ENCODE data around the gene FAM229A.

Gene FAM229A

DNA sequence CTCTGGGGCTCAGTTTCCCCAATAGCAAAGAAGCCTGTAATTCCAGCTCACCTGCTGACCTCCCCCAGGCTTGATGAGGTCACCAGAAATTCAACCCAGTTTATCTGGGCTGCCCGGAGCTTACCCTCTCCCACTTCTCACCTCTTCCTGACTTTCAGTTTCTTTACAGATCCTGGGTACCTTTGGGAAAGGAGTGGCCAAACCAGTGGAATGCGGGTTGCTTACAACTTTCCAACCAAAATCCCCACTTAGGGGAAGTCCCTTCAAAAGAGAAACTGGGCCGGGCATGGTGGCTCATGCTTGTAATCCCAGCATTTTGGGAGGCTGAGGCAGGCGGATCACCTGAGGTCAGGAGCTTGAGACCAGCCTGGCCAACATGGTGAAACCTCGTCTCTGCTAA, 20.3 kb downstream of the FAM229A start:
- no peak for TF ChIP-seq TAF1 (IDR thresholded peaks at IDR 0.05; ENCODE audit: borderline replicate concordance, low read depth, low read length)
- no peak for TF ChIP-seq POLR2A (IDR thresholded peaks at IDR 0.05; ENCODE audit: low read depth, low read length)
- no peak for TF ChIP-seq POLR2AphosphoS5 (IDR thresholded peaks at IDR 0.05; ENCODE audit: low read depth, low read length)
- FAIRE-seq (no peak), DNase-seq (ENCODE audit: insufficient read length) (no peak)

DNA sequence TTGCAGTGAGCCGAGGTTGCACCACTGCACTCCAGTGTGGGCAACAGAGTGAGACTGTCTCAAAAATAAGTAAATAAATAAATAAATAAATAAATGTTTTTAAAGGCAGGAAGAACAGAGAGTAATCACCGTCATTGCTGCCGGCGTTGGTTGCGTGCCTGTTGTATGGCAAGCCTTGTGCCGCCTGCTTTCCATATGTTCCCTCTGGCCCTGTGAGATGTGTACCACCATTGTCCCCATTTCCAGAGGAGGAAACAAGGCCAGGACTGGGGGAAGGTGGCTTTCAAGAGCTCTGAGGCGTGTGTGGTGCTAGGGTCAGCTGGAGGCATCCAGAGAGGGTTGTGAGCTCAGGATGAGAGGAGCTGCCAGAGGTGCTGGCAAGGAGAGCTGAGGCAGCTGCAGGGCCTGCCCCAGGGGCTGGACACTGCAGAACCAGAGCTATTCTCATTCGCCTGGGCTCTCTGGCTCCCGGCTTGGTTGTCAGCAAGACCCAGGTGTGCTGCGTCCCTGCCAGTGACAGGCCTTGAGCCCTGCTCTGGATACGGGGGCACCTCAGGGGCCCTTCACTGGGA, 21.0 kb downstream of the FAM229A start:
- no peak for TF ChIP-seq TAF1 (IDR thresholded peaks at IDR 0.05; ENCODE audit: borderline replicate concordance, low read depth, low read length)
- TF ChIP-seq POLR2A (IDR thresholded peaks at IDR 0.05; ENCODE audit: low read depth, low read length): no peak
- TF ChIP-seq POLR2AphosphoS5 (IDR thresholded peaks at IDR 0.05; ENCODE audit: low read depth, low read length): no peak
- DNase-seq (ENCODE audit: insufficient read length): no peak
- no peak for FAIRE-seq

DNA sequence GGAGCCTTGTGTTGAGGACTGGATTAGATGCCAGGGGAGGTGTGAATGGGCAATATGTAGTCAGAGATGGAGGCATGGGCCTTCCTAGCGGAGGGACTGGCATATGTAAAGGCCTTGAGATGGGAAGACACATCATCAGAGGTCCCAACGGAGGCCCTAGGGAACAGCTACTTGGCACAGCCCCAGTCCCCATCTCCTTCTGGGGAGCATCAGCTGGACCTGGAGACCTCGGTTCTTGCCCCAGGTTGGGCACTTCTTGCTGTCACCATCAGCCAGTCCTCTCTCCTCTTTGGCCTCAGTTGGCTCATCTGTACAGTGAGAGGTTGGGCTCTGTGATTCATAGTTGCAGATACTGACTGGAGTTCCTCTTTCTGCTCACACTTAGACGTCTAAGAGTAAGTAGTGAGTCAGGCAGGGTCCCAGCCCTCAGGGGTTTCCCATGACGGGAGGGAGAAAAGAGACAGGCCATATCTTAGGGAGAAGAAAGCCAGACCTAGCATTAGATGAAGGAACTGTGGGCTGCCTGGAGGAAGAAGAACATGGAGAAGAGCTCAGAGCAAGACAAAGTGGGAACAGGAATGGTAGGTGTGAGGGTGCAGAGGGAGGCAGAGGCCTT, 22.8 kb downstream of the FAM229A start:
- DNase-seq (ENCODE audit: insufficient read length): no peak
- TF ChIP-seq TAF1 (IDR thresholded peaks at IDR 0.05; ENCODE audit: borderline replicate concordance, low read depth, low read length) (no peak), POLR2A (IDR thresholded peaks at IDR 0.05; ENCODE audit: low read depth, low read length) (no peak), POLR2AphosphoS5 (IDR thresholded peaks at IDR 0.05; ENCODE audit: low read depth, low read length) (no peak)
- peak; percentile 88 for FAIRE-seq

DNA sequence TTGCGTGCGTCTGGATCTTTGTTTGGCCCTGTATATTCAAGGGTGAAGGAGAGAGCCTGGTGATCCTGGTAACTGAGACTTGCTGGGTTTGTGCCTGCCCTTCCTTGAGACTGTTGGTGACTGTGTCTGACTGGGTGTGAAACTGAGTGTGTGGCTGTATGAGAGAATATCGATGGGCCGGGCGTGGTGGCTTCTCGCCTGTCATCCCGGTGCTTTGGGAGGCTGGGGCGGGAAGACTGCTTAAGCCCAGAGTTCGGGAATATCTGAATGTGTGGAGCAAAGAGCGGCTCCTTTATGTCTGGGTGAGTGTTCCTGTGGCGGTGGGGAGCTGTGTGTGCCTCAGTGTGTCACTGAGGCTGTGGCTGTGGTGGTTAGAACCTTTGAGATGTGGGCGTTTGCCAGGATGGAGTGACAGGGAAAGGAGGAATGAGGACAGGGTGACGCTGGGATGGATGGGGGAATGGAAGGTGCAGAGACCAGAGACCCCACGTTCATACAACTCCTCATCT, 23.6 kb downstream of the FAM229A start:
- FAIRE-seq: peak; percentile 74
- TF ChIP-seq POLR2AphosphoS5 (IDR thresholded peaks at IDR 0.05; ENCODE audit: low read depth, low read length) (no peak), TAF1 (IDR thresholded peaks at IDR 0.05; ENCODE audit: borderline replicate concordance, low read depth, low read length) (no peak), POLR2A (IDR thresholded peaks at IDR 0.05; ENCODE audit: low read depth, low read length) (no peak)
- no peak for DNase-seq (ENCODE audit: insufficient read length)

DNA sequence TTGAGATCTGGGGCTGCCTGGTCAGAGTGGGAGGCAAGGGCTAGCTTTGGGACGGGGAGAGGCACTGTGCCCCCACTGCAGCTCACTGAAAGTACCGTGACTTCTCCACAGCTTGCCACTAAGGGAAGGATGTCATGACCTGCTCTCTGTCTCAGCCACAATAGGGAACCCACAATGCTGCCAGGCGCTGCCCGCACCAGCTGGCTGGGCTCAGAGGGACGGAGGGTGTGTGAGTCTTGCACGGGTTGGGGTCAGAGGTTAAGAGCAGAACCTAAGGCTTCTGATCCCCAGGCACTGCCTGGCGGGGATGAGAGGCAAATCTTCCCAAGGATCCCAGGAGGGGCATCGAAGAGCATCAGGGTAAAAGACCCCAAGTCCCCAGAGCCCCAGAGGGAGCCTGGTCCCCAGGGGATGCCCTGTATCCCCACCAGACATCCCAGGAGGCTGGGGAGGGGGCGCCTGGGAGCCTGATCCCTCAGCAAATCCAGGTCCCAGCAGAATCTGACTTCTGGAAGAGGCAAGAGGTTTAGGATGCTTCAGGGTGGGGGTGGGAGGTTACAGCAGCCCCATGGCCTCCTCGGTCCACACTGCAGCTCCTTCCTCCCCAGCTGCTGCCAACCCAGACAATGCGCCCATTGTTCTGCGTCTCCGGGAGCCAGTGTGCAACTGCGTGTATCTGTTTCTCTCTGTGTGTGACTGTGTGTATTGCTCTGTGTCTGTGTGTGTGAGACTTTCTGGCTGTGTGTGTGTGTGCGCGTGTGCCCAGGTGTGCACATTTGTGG, 24.2 kb downstream of the FAM229A start:
- TF ChIP-seq POLR2AphosphoS5 (IDR thresholded peaks at IDR 0.05; ENCODE audit: low read depth, low read length) (no peak), POLR2A (IDR thresholded peaks at IDR 0.05; ENCODE audit: low read depth, low read length) (no peak), TAF1 (IDR thresholded peaks at IDR 0.05; ENCODE audit: borderline replicate concordance, low read depth, low read length) (no peak)
- DNase-seq (ENCODE audit: insufficient read length) (no peak), FAIRE-seq (peak; percentile 78)

DNA sequence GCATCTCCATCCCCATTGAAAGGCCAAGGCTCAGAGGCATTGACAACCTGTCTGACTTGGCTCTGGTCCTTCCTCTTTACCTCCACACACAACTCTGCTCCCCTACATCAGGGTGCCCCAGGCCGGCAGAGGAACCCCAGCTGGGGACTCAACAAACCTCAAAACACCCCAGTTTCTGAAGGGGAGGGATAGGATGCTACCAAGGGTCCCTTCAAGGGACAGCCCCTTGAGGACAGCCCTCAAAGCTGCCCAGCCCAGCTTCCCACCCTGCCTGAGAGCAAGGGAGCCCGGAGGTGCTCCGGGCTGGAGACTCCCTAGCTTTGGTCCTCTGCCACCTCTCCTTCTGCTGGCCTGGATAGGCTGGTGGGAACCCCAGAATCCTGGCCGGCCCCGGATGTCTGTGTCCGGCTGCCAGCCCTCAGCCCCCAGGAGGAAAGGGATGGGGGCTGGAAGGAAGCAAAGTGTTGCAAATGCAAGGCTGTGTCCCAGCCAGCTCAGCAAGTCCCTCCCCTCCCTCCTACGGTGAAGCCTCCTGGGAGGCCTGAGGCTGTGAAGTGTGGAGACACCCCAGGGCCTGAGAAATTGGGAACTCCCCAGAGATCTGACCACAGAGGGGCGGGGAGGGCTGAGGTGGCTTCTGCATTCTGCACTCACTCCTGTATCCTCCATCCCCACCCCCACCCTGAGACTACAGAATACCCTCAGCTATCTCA, 25.2 kb downstream of the FAM229A start:
- FAIRE-seq (peak; percentile 94), DNase-seq (ENCODE audit: insufficient read length) (peak; percentile 60)
- TF ChIP-seq POLR2A (IDR thresholded peaks at IDR 0.05; ENCODE audit: low read depth, low read length): no peak
- TF ChIP-seq POLR2AphosphoS5 (IDR thresholded peaks at IDR 0.05; ENCODE audit: low read depth, low read length): no peak
- no peak for TF ChIP-seq TAF1 (IDR thresholded peaks at IDR 0.05; ENCODE audit: borderline replicate concordance, low read depth, low read length)

DNA sequence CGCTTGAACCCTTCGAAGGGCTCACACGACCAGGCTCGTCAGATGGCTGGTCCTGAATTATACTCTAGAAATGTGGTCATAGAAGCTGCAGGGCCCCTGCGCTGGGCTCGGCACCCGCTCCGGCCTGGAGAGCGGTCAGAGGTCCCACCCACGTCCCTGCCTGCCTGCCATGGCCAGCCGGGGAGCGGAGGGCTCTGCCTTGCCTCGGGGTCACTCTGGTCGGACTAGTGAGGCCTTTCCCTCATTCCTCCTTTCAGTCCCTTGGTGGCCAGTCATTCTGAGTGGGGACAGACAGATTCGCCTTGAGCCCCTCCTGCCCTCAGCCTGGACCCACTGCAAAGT, 25.7 kb downstream of the FAM229A start:
- TF ChIP-seq TAF1 (IDR thresholded peaks at IDR 0.05; ENCODE audit: borderline replicate concordance, low read depth, low read length) (no peak), POLR2A (IDR thresholded peaks at IDR 0.05; ENCODE audit: low read depth, low read length) (no peak), POLR2AphosphoS5 (IDR thresholded peaks at IDR 0.05; ENCODE audit: low read depth, low read length) (no peak)
- peak; percentile 84 for FAIRE-seq
- no peak for DNase-seq (ENCODE audit: insufficient read length)

DNA sequence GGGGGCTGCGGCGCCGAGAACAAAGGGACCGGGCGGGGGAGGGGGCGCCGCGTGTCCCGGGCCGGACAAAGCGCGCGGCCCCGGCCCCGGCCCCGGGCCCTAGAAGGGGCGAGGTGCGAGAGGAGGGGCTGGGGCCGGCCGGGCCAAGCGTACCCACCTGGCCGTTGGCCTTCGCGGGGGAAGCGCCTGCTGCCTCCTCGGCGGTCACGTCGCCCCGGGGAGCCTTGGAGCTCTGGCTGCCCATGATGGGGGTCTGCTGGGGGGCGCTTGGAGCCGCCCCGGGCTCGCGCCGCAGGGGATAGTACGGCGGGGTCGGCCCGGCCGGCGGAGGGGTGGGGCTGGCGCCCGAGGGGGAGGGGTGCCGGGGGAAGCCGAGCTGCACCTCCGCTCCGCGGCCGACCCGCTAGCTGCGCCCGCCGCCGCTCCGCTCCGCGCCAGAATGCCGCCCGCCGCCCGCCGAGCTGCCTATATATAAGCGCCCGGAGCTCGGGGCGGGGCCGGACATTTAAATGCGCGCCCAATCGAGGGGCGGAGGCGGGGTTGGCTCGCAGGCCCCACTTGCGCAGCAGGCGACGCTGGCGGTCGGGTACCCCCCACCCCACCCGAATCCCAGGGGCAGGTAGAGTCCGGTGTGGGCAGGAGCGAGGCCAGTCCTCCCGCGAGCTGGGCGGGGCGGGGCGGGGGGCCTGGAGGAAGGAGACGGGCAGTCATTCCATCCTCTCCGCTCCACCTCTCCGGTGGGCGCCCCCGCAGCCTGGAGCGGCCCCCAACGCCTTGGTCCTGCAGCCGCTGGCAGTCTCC, 26.3 kb downstream of the FAM229A start, which contains the start of gene MARCKSL1:
Gene MARCKSL1, minus strand, starts transcription at position 444 of the 801 bp plus-strand sequence. Its CDS starts 200 bp downstream, at position 244.
- TF ChIP-seq TAF1 (IDR thresholded peaks at IDR 0.05; ENCODE audit: borderline replicate concordance, low read depth, low read length): peak; percentile 93
- TF ChIP-seq POLR2A (IDR thresholded peaks at IDR 0.05; ENCODE audit: low read depth, low read length): peak; percentile 96
- peak; percentile 88 for TF ChIP-seq POLR2AphosphoS5 (IDR thresholded peaks at IDR 0.05; ENCODE audit: low read depth, low read length)
- DNase-seq (ENCODE audit: insufficient read length): peak; percentile 75
- peak; percentile 70 for FAIRE-seq

DNA sequence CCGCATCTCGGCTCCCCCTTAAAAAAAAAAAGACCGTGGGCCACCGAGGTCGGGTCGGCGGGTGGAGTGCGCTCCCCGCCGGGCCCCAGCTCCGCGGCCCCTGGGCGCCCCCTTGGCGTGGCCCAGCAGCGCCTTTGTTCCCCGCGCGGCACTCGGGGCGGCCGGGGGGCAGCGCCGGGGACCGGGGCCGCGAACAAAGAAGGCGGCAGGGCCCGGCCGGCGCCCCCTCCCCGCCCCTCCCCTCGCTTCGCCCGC, 26.8 kb downstream of the FAM229A start:
- no peak for TF ChIP-seq POLR2A (IDR thresholded peaks at IDR 0.05; ENCODE audit: low read depth, low read length)
- TF ChIP-seq TAF1 (IDR thresholded peaks at IDR 0.05; ENCODE audit: borderline replicate concordance, low read depth, low read length): no peak
- no peak for TF ChIP-seq POLR2AphosphoS5 (IDR thresholded peaks at IDR 0.05; ENCODE audit: low read depth, low read length)
- FAIRE-seq: no peak
- DNase-seq (ENCODE audit: insufficient read length): no peak

DNA sequence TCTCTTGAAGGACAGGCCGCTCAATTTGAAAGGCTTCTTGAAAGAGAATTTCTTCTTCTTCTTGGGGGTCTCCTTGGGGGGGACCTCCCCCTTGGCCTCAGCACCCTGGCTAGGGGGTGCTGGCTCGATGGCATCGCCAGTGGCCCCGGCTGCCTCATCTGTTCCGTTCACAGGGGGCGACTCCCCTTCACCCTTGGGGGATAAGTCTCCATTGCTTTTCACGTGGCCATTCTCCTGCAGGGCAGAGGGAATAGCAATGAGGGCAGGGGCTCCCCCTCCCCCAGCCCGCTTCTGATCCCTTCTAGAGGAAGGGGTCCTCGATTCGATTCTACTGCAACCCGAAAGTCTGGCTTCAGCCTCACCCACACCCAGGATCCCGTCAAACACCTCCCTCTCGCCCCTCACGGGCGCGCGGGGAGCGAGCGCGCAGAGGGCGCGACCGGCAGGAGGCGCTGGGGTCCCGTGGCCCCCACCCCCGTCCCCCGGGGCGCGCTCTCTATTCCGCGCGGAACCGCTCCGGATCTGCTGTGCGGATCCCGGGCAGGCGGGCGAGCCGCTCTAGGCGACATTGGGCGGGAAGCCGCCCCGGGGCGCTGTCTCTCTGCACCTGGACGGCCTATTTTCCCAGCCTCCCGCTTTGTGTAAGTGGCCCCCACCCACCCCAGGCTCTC, 27.3 kb downstream of the FAM229A start:
- no peak for TF ChIP-seq POLR2AphosphoS5 (IDR thresholded peaks at IDR 0.05; ENCODE audit: low read depth, low read length)
- TF ChIP-seq TAF1 (IDR thresholded peaks at IDR 0.05; ENCODE audit: borderline replicate concordance, low read depth, low read length): no peak
- no peak for TF ChIP-seq POLR2A (IDR thresholded peaks at IDR 0.05; ENCODE audit: low read depth, low read length)
- FAIRE-seq (peak; percentile 78), DNase-seq (ENCODE audit: insufficient read length) (peak; percentile 57)

All from GM12892 (cell line).